ENCODE measurements around the gene BHLHE23. TPM values are rescaled to one million over a fixed set of nuclear protein-coding genes. Genes with fewer than 3 reads are reported as not detected.

BHLHE23 gene
- total RNA-seq, 1 donor from 2014 or later: not detected

- no peak overlapping the region for H3K27ac Mint-ChIP-seq
- H3K27me3 Mint-ChIP-seq: peaks cover 55% of the 10 kb centered on the region
- H3K4me3 Mint-ChIP-seq: no peak overlapping the region
- no peaks in the 10 kb centered on the region for H3K9me3 Mint-ChIP-seq
- no peak for DNase-seq (ENCODE audit: extremely low spot score, unreplicated experiment)
- TF ChIP-seq, protein P1, sequence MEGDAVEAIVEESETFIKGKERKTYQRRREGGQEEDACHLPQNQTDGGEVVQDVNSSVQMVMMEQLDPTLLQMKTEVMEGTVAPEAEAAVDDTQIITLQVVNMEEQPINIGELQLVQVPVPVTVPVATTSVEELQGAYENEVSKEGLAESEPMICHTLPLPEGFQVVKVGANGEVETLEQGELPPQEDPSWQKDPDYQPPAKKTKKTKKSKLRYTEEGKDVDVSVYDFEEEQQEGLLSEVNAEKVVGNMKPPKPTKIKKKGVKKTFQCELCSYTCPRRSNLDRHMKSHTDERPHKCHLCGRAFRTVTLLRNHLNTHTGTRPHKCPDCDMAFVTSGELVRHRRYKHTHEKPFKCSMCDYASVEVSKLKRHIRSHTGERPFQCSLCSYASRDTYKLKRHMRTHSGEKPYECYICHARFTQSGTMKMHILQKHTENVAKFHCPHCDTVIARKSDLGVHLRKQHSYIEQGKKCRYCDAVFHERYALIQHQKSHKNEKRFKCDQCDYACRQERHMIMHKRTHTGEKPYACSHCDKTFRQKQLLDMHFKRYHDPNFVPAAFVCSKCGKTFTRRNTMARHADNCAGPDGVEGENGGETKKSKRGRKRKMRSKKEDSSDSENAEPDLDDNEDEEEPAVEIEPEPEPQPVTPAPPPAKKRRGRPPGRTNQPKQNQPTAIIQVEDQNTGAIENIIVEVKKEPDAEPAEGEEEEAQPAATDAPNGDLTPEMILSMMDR (conservative IDR thresholded peaks at IDR 0.05): no peak
- no peaks in the 10 kb centered on the region for H3K4me1 Mint-ChIP-seq (ENCODE audit: unreplicated experiment)
- no peaks in the 10 kb centered on the region for H3K36me3 Mint-ChIP-seq
Observed at GRCh38 chr20:62986257-62986800, 20.4 kb downstream of the BHLHE23 start.

DNA sequence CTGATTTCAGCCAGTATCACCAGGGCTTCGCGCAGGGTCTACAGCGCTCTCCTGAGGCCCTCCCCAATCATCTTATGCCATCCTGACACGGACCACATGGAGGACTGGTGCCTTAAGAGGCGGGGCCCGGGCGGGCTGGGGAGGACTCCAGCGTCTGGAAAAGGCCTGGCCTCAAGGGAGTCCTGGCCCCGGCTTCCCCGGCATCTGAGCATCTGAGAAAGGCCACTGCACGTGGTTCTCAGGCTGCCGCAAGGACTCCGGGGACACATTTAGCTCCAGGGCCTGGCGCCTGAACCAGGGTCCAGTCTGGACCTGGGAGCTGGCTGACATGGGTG, 21.4 kb downstream of the BHLHE23 start:
- Mint-ChIP-seq H3K9me3 (no peaks in the 10 kb centered on the region), H3K4me3 (no peak overlapping the region), H3K27me3 (peaks cover 56% of the 10 kb centered on the region), H3K27ac (no peak overlapping the region), H3K36me3 (no peaks in the 10 kb centered on the region), H3K4me1 (ENCODE audit: unreplicated experiment) (peaks cover 2% of the 10 kb centered on the region)
- DNase-seq (ENCODE audit: extremely low spot score, unreplicated experiment): no peak
- TF ChIP-seq, protein P1 (conservative IDR thresholded peaks at IDR 0.05): no peak

DNA sequence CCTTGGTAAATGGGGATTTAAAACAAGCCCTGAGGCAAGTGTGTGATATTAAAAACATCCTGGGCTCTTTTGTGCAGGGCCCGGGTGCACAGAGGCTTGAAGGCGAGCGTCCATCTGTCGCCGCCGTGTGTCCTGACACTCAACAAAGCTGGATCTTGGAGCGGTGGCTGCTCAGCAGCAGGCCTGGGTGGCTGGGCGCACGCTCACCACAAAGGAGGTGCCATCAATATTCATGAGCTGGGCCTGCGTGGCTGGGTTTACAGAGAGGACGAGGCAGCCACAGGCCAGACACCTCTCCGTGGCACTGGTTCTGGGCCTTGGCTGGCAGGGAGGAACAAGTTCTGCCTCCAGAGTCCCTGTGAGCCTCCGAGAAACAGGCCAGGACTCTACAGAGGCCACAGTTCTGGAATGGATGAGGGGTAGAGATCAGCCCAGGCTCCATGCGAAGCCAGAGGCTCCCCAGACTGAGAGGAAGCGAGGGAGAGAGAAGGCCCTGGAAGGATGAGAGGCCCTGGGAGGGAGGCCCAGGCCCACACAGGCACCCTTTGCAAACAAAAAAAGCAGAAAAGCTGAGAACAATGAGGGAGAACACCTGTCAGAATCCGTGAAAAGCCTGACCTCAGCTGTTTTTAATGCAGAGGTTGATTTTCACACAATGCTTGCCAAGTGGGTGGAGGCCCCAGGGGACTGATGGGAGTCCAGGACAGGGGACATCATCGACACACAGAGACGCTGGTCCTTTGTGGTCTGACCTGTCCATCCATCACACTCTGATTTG, 21.9 kb downstream of the BHLHE23 start:
- no peak for DNase-seq (ENCODE audit: extremely low spot score, unreplicated experiment)
- TF ChIP-seq, protein P1 (conservative IDR thresholded peaks at IDR 0.05): no peak
- H3K27me3 Mint-ChIP-seq: peaks cover 61% of the 10 kb centered on the region
- H3K4me1 Mint-ChIP-seq (ENCODE audit: unreplicated experiment): peaks cover 3% of the 10 kb centered on the region
- H3K9me3 Mint-ChIP-seq: no peaks in the 10 kb centered on the region
- H3K27ac Mint-ChIP-seq: no peak overlapping the region
- H3K4me3 Mint-ChIP-seq: no peak overlapping the region
- no peaks in the 10 kb centered on the region for H3K36me3 Mint-ChIP-seq

- DNase-seq (ENCODE audit: extremely low spot score, unreplicated experiment): no peak
- Mint-ChIP-seq H3K4me3 (no peak overlapping the region), H3K27ac (no peak overlapping the region), H3K36me3 (no peaks in the 10 kb centered on the region), H3K27me3 (peaks cover 63% of the 10 kb centered on the region), H3K9me3 (no peaks in the 10 kb centered on the region), H3K4me1 (ENCODE audit: unreplicated experiment) (peaks cover 3% of the 10 kb centered on the region)
- TF ChIP-seq, protein P1 (conservative IDR thresholded peaks at IDR 0.05): no peak
Observed at GRCh38 chr20:62983210-62983609, 23.6 kb downstream of the BHLHE23 start.

- Mint-ChIP-seq H3K4me1 (ENCODE audit: unreplicated experiment) (peaks cover 3% of the 10 kb centered on the region), H3K27ac (no peak overlapping the region), H3K4me3 (no peak overlapping the region), H3K27me3 (peaks cover 69% of the 10 kb centered on the region), H3K9me3 (no peaks in the 10 kb centered on the region), H3K36me3 (no peaks in the 10 kb centered on the region)
- TF ChIP-seq, protein P1 (conservative IDR thresholded peaks at IDR 0.05): no peak
- DNase-seq (ENCODE audit: extremely low spot score, unreplicated experiment): no peak
Observed at GRCh38 chr20:62982124-62983075, 24.4 kb downstream of the BHLHE23 start.
